ENCODE data around the gene IGFBP7.

The IGFBP7 gene

GRCh38 chr4:56990109-56990905 lies 119.9 kb downstream of the IGFBP7 start:
- H3K4me3 ChIP-seq (ENCODE audit: low read length) = no peak overlapping the region
- TF ChIP-seq CTCF (conservative IDR thresholded peaks at IDR 0.05; ENCODE audit: low read length) = no peak
- peak; percentile 14 for DNase-seq (ENCODE audit: low read depth)

- TF ChIP-seq CTCF (conservative IDR thresholded peaks at IDR 0.05; ENCODE audit: low read length) = no peak
- DNase-seq (ENCODE audit: low read depth) = no peak
These were observed 123.2 kb downstream of the IGFBP7 start for GRCh38 chr4:56986952-56987351.

GRCh38 chr4:56986192-56986591 lies 124.0 kb downstream of the IGFBP7 start:
- no peak overlapping the region for H3K4me3 ChIP-seq (ENCODE audit: low read length)
- no peak for TF ChIP-seq CTCF (conservative IDR thresholded peaks at IDR 0.05; ENCODE audit: low read length)
- no peak for DNase-seq (ENCODE audit: low read depth)

More at GRCh38 chr4:56986952-56987351, 123.2 kb downstream of the IGFBP7 start:
- no peak overlapping the region for H3K4me3 ChIP-seq (ENCODE audit: low read length)

- DNase-seq (ENCODE audit: low read depth) = no peak
- TF ChIP-seq CTCF (conservative IDR thresholded peaks at IDR 0.05; ENCODE audit: low read length) = no peak
- H3K4me3 ChIP-seq (ENCODE audit: low read length) = no peak overlapping the region
These were observed 128.4 kb downstream of the IGFBP7 start for GRCh38 chr4:56981795-56982201.

All from AG10803 (cell line).